IMR-90 (cell line): ENCODE measurements around the gene ZFP36L1.

Experiments
- BHLHE40 ChIP-seq: fragments of 150-350 bp; IDR thresholded peaks from 2 replicates; pipeline ENCODE4 v1.6.1; 2016; ENCODE audit warnings: mild to moderate bottlenecking, low read depth, low read length
- CEBPB ChIP-seq: IDR thresholded peaks from 2 replicates; pipeline ENCODE4 v1.6.1; 2012; ENCODE audit warnings: low read depth, low read length, improper control_type of control experiment
- CHD1 ChIP-seq: IDR thresholded peaks from 2 replicates; pipeline ENCODE4 v1.6.1; 2012; ENCODE audit warnings: low read depth, low read length, improper control_type of control experiment
- CTCF ChIP-seq: conservative IDR thresholded peaks from 2 replicates; pipeline ENCODE4 v1.5.1; 2012; ENCODE audit warnings: mild to moderate bottlenecking, low read depth, low read length, improper control_type of control experiment
- FOS ChIP-seq: fragments of 150-350 bp; IDR thresholded peaks from 2 replicates; pipeline ENCODE4 v1.6.1; 2016; ENCODE audit warnings: low read depth, low read length
- MAZ ChIP-seq: IDR thresholded peaks from 2 replicates; pipeline ENCODE4 v1.6.1; 2012; ENCODE audit warnings: low read depth, mild to moderate bottlenecking, low read length, improper control_type of control experiment, moderate library complexity, borderline replicate concordance
- NFE2L2 ChIP-seq: fragments of 150-350 bp; IDR thresholded peaks from 2 replicates; pipeline ENCODE4 v1.6.1; 2016; ENCODE audit warnings: low read depth, mild to moderate bottlenecking, low read length
- POLR2A ChIP-seq: IDR thresholded peaks from 2 replicates; pipeline ENCODE4 v1.6.1; 2012; ENCODE audit warnings: mild to moderate bottlenecking, low read depth, low read length
- RAD21 ChIP-seq: IDR thresholded peaks from 2 replicates; pipeline ENCODE4 v1.6.1; 2012; ENCODE audit warnings: low read length, improper control_type of control experiment
- RCOR1 ChIP-seq: IDR thresholded peaks from 2 replicates; pipeline ENCODE4 v1.6.1; 2012; ENCODE audit warnings: mild to moderate bottlenecking, low read length, improper control_type of control experiment; ENCODE audit not compliant: insufficient replicate concordance
- RFX5 ChIP-seq: IDR thresholded peaks from 2 replicates; pipeline ENCODE4 v1.8.0; 2012; ENCODE audit warnings: low read depth, mild to moderate bottlenecking, low read length, moderate library complexity
- SMC3 ChIP-seq: fragments of 150-350 bp; IDR thresholded peaks from 2 replicates; pipeline ENCODE4 v1.6.1; 2016; ENCODE audit warnings: low read depth, mild to moderate bottlenecking, antibody characterized with exemption, low read length, moderate library complexity
- TF ChIP-seq, protein P1 (sequence below): fragments of 150-350 bp; IDR thresholded peaks from 2 replicates; pipeline ENCODE4 v1.6.1; 2017; ENCODE audit warnings: mild to moderate bottlenecking, antibody characterized with exemption, low read length, low read depth

DNA sequence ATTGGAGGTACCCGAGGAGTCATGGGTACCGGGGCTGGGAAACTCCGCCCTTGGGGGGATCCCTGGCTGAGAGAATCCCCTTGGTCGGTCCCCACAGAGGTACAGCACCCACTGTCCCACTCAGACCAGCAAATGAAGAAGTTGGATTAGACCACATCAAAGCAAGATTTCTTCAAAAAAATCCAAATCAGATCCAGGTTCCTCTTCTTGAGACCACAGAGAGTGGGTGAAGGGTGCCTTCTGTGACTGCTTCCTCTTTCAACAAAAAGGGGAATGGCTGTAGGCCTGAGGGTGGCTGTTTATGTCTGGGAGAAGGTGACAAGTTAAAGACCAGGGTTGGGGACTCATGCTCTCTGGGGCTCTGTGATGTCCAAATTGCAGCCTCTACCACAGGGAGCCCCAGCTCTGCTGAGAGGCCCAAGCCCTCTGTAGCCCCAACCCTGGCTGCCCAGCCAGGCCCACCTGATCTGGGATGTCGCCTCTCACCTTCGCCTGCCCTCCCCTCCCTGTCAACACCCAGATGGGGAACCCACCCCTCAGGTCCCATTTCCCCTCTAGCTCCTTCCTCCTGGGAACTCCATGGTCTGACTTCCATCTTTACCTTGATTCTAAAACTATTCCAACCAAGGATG is 50.9 kb downstream of the ZFP36L1 start:
- TF ChIP-seq CTCF (no peak), MAZ (no peak), POLR2A (no peak), RCOR1 (no peak), RFX5 (no peak), BHLHE40 (no peak), FOS (no peak), CHD1 (no peak), CEBPB (no peak), NFE2L2 (no peak), SMC3 (no peak), RAD21 (no peak)
- TF ChIP-seq, protein P1, sequence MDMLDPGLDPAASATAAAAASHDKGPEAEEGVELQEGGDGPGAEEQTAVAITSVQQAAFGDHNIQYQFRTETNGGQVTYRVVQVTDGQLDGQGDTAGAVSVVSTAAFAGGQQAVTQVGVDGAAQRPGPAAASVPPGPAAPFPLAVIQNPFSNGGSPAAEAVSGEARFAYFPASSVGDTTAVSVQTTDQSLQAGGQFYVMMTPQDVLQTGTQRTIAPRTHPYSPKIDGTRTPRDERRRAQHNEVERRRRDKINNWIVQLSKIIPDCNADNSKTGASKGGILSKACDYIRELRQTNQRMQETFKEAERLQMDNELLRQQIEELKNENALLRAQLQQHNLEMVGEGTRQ = no peak
